ENCODE results near the gene MEP1A.
"Not testable (repeated sequence)": the region's sequence is repeated elsewhere in the genome, so short reads cannot be mapped to it uniquely, and the experiment has no call there.

MEP1A gene

DNA sequence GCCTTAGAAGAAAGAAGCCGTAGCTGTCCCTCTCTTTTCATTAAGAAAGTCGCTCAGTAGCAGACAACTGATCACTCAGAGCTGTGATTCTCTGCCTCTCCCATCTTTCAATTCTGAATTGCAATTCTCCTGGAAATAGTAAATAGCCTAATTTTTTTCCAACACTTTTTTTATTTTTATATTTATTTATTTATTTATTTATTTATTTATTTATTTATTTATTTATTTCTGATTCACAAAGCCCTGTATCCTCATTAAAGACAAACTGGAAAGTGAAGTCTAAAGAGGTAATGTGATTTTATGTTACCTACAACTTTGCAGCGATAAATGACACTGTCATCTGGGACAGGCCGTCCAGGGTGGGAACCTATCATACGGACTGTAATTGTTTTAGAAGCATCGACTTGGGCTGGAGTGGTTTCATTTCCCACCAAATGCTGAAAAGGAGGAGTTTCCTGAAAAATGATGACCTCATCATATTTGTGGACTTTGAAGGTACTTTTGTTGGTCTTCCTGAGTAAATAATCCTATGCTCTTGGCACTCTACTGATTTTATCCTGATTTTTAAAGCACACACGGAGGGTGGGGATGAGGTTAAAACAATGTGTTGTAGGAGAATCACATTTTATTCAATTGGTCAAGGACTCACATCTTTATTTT is 41.2 kb downstream of the MEP1A start:
- not testable (repeated sequence) for DNase-seq

- not testable (repeated sequence) for DNase-seq
Observed at GRCh38 chr6:46834991-46835390, 41.8 kb downstream of the MEP1A start.

- DNase-seq = no peak
Observed at GRCh38 chr6:46838033-46838432, 44.8 kb downstream of the MEP1A start.

- DNase-seq = not testable (repeated sequence)
Observed at GRCh38 chr6:46842252-46842846, 49.2 kb downstream of the MEP1A start.

- no peak for DNase-seq
Observed at GRCh38 chr6:46845126-46845525, 51.9 kb downstream of the MEP1A start.

GRCh38 chr6:46848684-46849360 is 55.6 kb downstream of the MEP1A start:
- DNase-seq = peak; percentile 66

DNA sequence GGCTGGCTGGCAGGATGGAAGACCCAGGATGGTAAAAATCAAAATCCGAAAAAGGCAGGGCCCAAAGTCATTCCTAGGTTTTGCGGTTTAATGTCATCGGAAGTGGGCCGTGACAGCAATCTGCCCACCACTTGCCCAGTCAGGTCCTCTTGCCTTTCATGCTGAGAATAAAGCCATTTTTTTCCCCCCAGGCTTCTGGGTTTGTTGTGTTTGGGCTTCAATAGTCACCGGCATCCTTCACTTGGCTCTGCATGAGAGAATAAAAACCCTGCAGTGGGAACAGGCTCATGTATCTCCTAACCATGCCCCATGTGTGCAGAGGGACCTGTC is 56.1 kb downstream of the MEP1A start:
- no peak for DNase-seq

DNA sequence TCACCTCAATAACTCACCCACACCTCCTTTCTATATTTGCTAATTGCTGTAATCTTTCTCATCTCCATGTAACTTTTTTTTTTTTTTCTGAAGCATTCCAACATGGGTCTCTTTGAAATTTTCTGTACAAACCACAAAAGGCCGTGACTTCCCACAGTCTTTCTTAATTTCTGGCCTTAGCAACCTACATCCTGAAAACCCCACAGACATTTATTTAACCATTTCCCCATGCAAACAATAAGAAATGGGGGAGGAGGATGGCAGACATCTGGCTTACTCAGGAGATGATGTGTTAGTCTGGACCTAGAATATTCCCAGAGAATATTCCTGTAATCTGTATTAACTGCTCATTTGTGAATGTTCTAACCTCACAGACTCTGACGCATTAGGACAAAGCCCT is 57.6 kb downstream of the MEP1A start:
- DNase-seq = no peak

DNA sequence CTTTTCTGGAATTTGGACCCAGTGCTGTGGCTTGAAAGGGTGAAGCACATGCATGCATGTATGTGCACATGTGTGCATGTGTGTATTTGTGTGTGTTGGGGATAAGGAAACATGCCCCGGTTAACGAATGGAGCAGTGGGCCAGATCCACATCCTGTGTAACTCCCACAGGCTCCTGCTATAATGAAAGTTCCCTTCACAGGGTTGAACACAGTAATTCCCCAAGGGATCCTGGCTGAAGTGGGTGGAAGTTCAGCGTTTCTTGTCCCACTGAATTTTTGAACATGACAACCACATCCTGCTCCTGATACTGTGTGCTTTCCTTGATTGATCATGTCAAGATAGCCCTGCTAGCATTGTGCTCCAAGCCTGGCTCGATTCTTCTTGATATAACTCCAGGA is 58.4 kb downstream of the MEP1A start:
- DNase-seq = not testable (repeated sequence)

DNA sequence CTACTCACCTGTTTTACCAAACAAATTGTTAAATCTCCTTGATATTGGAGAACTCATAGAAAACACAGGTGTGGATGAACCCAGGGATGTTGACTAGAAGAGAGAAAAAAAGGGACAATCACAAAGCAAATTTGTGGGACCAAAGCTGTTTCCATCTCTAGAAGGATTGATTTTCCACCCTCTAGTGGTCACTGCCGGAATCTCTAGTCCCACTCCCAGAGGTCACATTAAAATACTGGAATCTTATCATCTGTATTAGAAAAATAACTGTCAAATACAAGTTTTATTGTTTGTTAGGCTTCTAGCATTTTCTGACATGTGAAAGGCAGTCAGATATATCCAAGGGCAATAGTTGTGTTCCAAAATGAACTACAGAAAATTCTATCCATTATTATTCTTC is 62.8 kb downstream of the MEP1A start:
- DNase-seq = peak; percentile 9

GRCh38 chr6:46862381-46862780 is 69.2 kb downstream of the MEP1A start:
- no peak for DNase-seq

DNA sequence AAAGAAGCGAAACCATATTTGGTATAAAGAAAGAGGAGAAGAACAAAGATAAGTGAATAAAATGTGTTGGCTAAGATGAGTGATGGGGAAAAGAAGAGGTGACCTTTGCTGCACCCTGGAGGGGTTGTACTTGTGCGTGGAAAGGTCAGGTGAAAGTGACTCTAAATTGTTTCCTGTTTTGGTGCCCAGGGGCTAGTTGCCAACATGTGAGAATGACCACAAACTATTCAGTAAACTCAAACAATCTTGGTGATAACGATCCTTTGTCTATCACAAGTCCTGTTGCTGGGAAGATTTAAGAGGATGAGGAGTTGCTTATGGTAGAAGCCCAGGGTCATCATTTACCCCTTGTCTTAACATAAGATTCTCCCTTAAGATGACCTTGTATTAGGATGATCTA is 70.6 kb downstream of the MEP1A start:
- no peak for DNase-seq

DNA sequence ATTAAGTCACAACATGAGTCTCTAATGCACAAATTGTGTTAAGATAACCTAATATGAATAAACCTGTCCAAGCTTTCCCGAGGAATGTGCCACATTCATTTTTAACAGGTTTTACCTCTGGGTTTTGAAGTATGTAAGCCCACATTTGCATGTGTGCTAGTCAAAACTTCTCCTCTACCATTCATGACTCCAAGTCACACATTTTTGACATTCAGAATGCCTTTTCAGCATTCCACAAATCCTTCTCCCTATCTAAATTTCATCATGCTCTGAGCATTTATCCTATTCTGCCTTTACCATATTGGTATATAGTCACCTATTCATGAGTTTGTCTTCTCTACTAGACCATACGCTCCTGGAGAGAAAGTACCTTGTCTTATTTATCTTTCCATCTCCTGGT is 72.0 kb downstream of the MEP1A start:
- DNase-seq = no peak

DNA sequence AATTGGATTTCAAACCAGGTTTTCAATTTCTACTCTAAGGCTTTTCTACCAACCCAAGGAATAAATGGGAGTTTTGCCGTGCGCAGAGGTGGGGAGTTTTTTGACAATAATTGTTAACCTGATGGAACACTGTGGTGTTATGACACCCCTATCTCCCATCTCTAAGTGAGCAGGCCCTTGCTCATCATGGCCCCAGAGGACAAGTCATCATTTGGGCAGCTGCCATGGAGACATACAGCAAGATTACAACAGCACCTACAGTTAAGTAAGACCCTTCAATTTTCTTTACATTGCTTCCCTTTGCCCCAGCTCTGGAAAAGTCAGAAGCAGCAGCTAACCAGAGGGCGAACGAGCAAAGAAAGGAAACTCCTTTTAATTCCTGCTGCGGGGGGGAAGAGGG is 74.2 kb downstream of the MEP1A start:
- no peak for DNase-seq

DNA sequence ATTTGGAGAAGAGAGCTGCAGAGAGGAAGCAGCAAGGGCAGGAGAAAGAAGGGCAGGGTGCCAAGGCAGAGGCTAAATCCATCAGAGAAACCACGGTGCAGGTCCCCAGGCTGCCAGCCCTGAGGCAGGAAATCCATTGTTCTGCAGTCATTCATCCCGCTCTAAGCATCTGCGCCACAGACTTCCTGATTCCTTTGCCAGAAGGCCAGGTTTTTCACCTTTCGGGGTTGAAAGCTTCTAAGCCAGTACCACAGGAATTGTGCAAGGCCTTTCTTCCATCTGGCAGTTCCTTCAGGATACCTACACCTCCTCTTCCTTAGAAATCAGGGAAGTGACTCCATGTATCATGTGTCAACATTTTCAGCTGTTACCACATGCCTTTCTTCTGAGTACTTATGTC is 82.9 kb downstream of the MEP1A start:
- peak; percentile 74 for DNase-seq

DNA sequence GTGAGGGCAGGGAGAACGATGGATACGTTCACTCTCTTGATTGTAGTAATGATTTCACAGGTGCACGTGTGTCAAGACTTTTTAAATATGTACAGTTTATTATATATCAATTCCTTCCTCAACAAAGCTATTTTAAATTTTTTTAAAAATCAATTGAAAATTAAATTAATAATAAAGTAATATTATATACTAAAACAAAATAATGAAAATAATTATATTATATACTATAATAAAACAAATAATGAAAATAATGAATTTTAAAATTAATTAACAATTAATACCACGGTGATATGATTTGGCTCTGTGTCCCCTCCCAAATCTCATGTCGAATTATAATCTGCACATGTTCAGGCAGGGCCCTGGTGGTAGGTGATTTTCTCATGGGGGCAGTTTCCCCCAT is 85.8 kb downstream of the MEP1A start:
- no peak for DNase-seq

DNA sequence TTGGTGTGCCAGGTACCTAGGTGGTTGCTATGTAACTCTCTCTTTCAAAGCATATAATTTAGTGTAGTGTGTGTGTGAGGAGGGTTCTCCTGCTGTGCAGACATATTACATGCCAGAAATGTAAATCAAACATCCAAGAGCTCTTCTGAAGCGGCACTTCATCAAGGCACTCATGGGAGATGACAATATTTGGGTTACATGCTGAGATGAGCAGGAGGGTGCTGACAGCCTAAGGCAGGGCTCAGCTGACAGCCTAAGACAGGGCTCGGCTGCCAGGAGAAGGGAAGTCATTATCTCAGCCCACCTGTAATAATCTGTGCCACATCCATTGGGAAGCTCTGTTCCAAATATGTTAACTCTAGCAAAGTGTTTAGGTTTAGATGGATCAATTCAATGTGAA is 89.5 kb downstream of the MEP1A start:
- DNase-seq = peak; percentile 92

DNA sequence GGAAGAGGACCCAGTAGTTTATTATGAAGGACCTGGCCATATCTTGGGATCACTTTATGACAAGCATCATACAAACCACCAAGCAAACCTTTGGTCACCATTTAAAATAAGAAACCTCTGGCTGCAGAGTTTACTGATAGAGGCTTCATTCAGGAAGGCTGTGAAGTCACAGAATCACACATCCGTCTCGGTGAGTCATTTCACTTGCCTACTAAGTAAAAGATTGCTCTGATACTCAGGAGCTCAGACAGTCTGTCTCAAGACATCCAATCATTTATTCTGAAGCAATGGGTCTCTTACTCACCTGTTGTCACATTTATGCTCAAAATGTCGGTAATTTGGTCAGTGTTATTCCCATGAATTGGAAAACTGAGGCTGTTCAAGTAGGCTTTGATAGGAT is 94.8 kb downstream of the MEP1A start:
- DNase-seq = no peak

DNA sequence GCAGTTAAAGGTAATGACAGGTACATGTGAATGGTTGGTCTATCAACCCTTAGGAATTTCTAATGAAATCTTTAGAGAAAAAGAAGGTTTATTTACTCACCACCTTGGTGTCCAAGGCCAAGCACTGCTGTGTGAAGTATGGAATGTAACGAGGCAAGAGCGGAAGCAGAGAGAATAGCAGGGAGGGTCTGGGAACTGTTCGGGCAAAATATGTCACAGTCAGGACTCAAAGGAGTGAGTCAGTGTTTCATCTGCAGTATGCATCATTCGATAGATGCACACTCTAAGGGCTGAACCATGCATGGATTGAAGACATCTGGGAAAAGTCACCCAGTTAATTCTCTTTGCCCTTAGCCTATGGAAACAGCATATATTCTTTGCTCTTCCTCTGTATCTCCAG is 95.4 kb downstream of the MEP1A start:
- DNase-seq = no peak

Measured in COR-L47 (cell line).